ENCODE data around the gene CAMK4. TPM values are rescaled to one million over a fixed set of nuclear protein-coding genes. Genes with fewer than 3 reads are reported as not detected.

Gene CAMK4
- total and polyA plus RNA-seq, 11 donors: 0.02 to 3.7 (median 0.32) TPM; not detected in 3

- intact Hi-C loops (cut with DNase I): no loop called here
- Histone ChIP-seq H3K27ac (no peak overlapping the region), H3K4me3 (no peak overlapping the region), H3K9me3 (no peaks in the 10 kb centered on the region), H3K27me3 (no peaks in the 10 kb centered on the region), H3K36me3 (no peaks in the 10 kb centered on the region), H3K4me1 (no peaks in the 10 kb centered on the region)
- DNase-seq (no peak), ATAC-seq (no peak)
- TF ChIP-seq POLR2A (IDR thresholded peaks at IDR 0.05) (no peak), CTCF (IDR thresholded peaks at IDR 0.05) (no peak)
- 91 to 96% (median 95%) methylated on average over 1 of the region's 1 CpG for WGBS, 4 donors
Observed at GRCh38 chr5:111411301-111411700, 187.1 kb downstream of the CAMK4 start.

DNA sequence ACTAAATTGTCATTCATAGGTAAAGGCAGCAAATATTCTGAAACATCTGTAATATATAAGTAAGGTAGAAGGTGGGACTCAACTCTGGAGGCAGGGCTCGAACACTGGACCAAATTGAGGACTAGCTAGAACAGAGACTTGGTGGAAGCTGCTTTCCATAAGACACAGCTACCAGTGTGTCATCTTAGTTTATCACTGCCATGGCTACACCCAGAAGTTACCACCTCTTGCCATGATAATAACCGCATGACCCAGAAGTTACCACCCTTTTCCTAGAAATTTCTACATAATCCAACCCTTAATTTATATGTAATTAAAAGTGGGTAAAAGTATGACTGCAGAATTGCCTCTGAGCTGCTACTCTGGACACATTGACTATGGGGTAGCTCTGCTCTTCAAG is 188.4 kb downstream of the CAMK4 start:
- ATAC-seq (no peak), DNase-seq (no peak)
- WGBS, 4 donors: 69 to 89% (median 88%) methylated on average over 2 of the region's 2 CpGs
- intact Hi-C loops (cut with DNase I): no loop called here
- Histone ChIP-seq H3K9me3 (no peaks in the 10 kb centered on the region), H3K27ac (no peak overlapping the region), H3K36me3 (no peaks in the 10 kb centered on the region), H3K4me3 (no peak overlapping the region), H3K4me1 (no peaks in the 10 kb centered on the region), H3K27me3 (no peaks in the 10 kb centered on the region)
- TF ChIP-seq CTCF (IDR thresholded peaks at IDR 0.05): no peak
- TF ChIP-seq POLR2A (IDR thresholded peaks at IDR 0.05): no peak

- TF ChIP-seq POLR2A (IDR thresholded peaks at IDR 0.05): no peak
- TF ChIP-seq CTCF (IDR thresholded peaks at IDR 0.05): no peak
- Histone ChIP-seq H3K36me3 (no peaks in the 10 kb centered on the region), H3K4me1 (no peaks in the 10 kb centered on the region), H3K27me3 (no peaks in the 10 kb centered on the region), H3K9me3 (no peaks in the 10 kb centered on the region), H3K4me3 (no peak overlapping the region), H3K27ac (no peak overlapping the region)
- intact Hi-C loops (cut with DNase I): no loop called here
- 90 to 94% (median 92%) methylated on average over 3 of the region's 3 CpGs for WGBS, 4 donors
- DNase-seq: no peak
- ATAC-seq: no peak
Observed at GRCh38 chr5:111415053-111415452, 190.9 kb downstream of the CAMK4 start.

DNA sequence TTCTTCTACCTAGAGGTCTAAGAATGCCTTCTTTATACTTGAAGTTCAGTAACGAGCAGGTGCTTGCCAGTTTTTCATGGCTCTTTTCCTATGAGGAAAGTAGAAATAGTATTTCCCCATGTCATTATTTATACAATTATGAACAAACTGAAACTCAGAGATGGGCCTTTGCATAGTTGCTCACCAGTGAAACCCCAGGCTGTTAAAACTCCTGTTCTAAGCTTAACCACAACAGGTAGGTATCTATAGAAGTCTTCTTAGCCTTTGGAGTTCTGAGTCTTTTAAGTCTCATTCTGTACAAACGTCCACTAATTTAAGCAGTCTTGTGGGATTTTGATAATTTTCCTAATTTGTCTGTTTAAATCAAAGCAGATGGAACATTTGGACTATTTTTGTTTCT is 198.1 kb downstream of the CAMK4 start:
- H3K27ac ChIP-seq: no peak overlapping the region
- WGBS, 4 donors: 59 to 63% (median 62%) methylated on average over 2 of the region's 2 CpGs

More for the DNA sequence above, 198.1 kb downstream of the CAMK4 start:
- TF ChIP-seq POLR2A (IDR thresholded peaks at IDR 0.05) (no peak), CTCF (IDR thresholded peaks at IDR 0.05) (no peak)
- Histone ChIP-seq H3K36me3 (no peaks in the 10 kb centered on the region), H3K4me1 (no peaks in the 10 kb centered on the region), H3K27me3 (no peaks in the 10 kb centered on the region), H3K9me3 (peaks cover 0 to 3% (median 0%) of the 10 kb centered on the region in 12 donors), H3K4me3 (no peak overlapping the region)
- intact Hi-C loops (cut with DNase I): no loop called here
- DNase-seq (no peak), ATAC-seq (no peak)
